Endometrium (tissue), 2 donors: ENCODE measurements around the gene FIGNL2.

Experiments used
- FAIRE-seq: peaks from 2 replicates; lab custom pipeline; 2012; peaks lifted over from hg19 to GRCh38; lab: Jason Lieb, UNC
- donor health status: control.
- donor health status: control.

The FIGNL2 gene

DNA sequence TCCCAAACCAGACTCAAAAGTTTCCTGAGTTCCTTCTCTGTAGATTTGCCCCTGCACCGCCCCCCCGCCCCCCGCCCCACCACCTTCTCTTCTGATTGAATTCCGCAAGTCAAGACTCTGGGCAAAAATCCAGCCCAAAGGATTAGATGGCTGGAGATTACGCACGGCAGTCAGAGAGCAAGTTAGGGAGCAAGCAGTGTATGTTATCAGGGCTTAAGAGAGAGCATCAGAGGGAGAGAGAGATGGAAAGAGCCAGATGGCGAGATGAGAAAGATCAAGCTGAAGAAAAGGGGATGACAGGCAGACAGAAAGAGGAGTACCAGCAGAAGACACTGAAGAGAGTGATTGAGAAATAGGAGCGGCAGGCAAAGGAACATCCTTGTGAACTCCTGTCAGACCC lies 25.5 kb upstream of the FIGNL2 start:
- no peak for FAIRE-seq

GRCh38 chr12:51873251-51873994 lies 24.9 kb upstream of the FIGNL2 start:
- FAIRE-seq, result no peak

DNA sequence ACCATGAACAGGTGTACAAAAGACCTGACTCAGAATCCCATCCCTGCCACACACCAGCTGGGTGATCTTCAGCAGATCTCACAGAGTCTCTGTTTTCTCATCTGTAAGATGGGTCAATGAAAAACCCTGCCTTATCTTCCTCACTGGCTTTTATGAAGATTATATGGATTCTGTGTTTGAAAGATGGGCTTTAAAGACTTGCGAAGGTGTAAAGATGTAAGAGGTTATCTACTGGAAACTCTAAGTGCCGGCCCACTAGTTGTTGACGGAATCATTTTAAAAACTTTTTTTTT lies 24.1 kb upstream of the FIGNL2 start:
- no peak for FAIRE-seq

DNA sequence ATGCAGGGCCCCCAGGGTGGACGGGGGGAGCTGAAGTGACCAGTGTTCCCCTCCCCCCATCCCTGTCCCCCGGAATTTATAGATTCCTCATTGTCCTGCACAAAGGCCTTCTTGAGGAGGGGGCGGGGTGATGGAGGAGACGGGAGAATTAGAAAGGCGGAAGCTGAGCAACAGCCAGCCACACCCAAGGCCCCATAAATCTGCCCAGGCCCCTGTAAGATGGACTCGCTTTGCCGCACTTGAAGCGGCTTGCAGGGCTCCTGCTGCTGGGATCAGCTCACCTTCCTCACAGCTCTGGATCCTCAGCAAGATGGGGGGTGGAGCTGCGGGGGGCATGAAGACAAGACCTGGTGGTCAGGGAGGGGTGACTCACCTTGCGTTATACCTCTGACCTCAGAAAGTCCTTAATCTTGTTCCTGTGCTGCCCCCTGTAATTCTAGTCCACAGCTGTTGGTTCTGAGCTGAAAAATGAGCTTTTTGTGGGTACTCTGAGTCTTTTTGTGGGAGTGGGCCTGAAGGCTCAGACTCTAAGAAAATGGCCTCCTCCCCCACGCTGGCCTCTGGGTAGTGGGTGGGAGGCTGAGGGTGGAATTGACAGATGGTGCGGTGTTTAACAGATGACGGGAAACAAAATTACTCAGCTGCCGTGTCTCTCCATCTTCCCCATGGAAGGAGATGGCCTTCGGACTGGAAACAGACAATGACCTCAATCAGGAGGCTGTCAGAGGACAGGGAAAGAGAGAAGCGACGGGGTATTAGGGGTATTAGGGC lies 23.6 kb upstream of the FIGNL2 start:
- no peak for FAIRE-seq

DNA sequence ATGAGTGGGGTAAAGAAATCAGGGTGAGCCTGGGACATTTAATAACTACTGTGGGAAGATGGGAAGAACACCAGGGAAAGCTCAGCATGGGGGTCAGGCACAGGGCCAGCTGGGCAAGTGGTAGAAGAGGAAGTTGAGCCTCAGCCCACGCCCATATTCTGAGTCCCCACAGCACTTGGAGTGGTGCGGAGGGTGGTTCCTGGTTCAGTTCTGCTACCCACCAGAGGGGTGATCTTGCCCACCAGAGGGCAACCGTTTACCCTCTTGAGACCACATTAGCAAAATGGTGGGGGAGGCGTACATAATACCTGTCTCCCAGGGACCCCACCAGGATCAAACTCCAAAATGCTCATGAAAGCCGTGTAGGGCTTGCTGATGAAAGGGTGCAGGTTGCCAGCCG lies 22.6 kb upstream of the FIGNL2 start:
- FAIRE-seq, result no peak

- FAIRE-seq, result no peak
Observed at GRCh38 chr12:51870504-51870903, 22.0 kb upstream of the FIGNL2 start.

DNA sequence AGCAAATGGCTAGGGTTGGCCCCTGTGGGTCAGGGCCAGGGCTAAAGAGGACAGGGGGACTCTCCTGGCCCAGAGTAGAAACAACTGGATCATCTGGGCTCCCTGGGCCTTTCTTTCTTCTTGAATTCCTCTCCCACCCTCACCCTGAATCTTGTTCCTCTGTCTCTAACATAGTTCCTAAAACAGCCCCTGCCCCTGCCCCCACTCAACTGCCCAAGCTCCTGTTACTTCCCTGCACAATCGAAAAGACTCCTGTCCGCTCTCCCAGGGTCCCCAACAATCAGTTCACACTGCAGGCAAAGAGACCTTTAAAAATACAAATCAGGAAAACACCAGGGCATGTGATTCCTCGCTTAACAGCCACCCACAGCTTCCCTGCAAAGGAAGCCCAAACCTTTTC lies 21.4 kb upstream of the FIGNL2 start:
- FAIRE-seq, result no peak

- no peak for FAIRE-seq
Observed at GRCh38 chr12:51869496-51869865, 21.0 kb upstream of the FIGNL2 start.

- FAIRE-seq, result no peak
Observed at GRCh38 chr12:51868821-51869495, 20.4 kb upstream of the FIGNL2 start.

- FAIRE-seq, result no peak
Observed at GRCh38 chr12:51867796-51868428, 19.4 kb upstream of the FIGNL2 start.

- FAIRE-seq, result no peak
Observed at GRCh38 chr12:51867371-51867770, 18.9 kb upstream of the FIGNL2 start.

DNA sequence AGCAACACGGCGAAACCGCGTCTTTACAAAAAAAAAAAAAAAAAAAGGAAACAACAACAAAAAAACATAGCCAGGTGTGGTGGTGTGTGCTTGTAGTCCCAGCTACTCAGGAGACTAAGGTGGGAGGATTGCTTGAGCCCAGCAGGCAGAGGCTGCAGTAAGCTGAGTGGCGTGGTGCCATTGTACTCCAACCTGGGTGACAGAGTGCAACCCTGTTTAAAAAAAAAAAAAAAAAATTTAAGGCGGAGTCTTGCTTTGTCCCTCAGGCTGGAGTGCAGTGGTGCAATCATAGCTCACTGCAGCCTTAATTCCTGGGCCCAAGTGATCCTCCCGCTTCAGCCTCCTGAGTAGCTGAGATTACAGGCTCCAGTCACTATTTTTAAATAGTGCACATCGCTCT lies 18.2 kb upstream of the FIGNL2 start:
- FAIRE-seq, result no peak

- no peak for FAIRE-seq
Observed at GRCh38 chr12:51866324-51866723, 17.8 kb upstream of the FIGNL2 start.

GRCh38 chr12:51865757-51866270 lies 17.3 kb upstream of the FIGNL2 start:
- no peak for FAIRE-seq

DNA sequence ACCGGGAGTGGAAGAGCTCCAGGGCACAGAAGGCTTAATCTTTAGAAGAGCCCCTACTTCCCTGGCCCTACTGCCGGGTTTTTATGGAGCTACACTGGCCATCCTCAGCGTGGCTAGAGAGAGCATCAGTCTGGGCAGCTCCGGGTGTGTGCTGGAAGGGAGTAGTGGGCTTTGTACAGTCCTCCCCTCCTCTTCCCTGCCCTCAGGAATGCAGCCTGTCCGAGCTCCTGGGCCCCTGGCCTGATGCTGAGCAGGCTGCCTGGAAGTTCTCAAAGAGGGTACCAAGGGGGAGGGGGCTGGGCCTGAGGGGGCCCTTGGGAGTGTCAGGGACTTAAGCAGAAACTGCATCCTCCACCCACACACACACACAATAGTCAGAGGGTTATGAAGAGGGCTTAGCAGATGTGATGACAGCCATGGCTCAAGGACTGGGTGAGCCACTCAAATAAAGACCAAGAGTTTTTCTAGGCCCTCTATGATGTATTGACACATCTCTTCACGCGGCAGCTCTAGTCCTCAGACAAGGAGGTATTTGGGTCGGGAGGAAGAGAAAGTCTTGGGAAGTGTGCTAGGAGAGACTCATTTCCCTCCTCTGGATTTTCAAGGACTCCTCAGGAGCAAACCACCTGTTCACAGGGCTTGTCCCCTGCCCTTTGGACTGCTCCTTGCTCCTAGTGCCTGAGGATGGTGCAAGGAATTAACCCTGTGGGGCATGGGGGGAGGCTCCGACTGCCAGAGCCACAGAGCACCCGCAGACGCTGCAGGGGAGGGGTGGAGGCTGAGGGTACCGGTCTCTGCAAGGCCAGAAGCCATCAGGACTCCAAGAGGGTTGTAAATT lies 16.5 kb upstream of the FIGNL2 start:
- no peak for FAIRE-seq

- no peak for FAIRE-seq
Observed at GRCh38 chr12:51863933-51864832, 15.7 kb upstream of the FIGNL2 start.

GRCh38 chr12:51863363-51863932 lies 14.9 kb upstream of the FIGNL2 start:
- no peak for FAIRE-seq

- FAIRE-seq, result no peak
Observed at GRCh38 chr12:51862947-51863346, 14.4 kb upstream of the FIGNL2 start.

DNA sequence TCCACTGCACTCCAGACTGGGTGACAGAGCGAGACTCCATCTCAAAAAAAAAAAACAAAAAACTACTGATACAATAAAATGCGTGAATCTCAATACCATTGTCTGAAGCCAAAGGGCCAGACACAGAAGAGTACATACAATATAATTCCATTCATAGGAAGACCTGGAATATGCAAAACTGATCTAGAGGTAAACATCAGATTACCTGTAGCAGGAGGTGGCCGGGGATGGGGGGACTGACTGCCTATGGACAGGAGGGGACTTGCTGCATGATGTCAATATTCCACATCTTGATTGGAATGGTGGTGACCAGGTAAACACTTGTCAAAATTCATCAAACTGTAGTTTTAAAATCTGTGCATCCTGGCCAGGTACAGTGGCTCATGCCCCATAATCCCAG lies 12.5 kb upstream of the FIGNL2 start:
- FAIRE-seq, result no peak
